CD4-positive, alpha-beta T cell treated with Interferon alpha-2 for 1 hour (primary cell): ENCODE measurements around the gene LMNTD1.

Experiments used
- DNase-seq, 2 donors: peaks; one replicate each; pipeline ENCODE4 v3.0.0-alpha.2; 2020 to 2022

LMNTD1 gene

DNA sequence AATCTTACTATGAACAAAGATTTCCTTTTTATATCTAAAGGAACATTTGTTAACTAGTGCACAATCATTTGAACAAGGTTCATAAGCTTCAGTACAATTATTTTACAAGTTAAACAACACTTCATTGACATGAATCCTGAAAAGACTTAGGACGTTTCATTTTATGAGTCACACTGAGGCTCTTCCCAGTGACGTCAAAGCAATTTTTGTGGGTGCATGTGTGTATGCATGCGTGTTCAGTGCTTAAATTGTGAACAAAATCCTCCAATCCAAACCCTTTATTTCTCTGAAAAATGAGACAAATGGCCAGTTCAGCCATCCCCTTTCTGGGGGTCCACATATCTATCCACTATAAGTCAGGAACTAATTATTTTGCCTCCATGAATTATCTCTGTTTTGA is 2.9 kb downstream of the LMNTD1 start:
- DNase-seq, result no peak

DNA sequence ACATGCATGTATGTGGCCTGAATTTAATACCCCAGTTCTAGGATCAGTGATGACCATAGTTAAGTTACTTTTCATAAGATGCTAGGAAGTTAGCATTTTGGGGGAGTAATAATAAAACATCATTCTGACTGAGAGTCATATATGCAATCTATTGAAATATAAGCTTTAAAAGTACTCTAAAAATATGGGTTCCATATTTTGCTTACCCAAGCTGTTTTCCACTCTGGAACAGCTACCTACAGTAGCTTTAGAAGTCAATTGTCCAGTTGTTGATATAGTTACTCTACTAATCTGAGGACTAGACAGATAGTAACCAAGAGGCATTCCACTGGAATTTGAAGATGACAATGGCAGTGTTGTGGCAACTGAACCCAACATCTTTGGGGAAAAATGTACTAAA is 4.0 kb downstream of the LMNTD1 start:
- no peak for DNase-seq

DNA sequence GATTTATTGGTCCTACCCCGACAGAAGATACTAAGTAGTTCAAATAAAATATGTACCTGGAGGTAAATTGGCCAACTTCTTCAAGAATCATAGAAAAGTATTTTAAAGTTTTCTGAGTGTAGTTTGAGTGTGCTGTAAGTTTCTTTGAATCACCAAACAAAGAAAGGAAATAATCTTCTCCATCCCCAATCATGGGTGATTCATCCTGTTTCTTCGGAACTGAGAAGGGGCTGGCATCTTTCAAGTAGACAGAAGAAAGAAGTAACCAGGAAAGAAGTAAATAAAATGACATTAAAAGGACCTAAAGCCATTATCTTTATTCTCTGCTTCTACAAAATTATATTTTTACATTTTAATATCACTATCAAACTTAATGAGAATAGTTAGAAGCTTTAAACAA is 6.8 kb downstream of the LMNTD1 start:
- no peak for DNase-seq

DNA sequence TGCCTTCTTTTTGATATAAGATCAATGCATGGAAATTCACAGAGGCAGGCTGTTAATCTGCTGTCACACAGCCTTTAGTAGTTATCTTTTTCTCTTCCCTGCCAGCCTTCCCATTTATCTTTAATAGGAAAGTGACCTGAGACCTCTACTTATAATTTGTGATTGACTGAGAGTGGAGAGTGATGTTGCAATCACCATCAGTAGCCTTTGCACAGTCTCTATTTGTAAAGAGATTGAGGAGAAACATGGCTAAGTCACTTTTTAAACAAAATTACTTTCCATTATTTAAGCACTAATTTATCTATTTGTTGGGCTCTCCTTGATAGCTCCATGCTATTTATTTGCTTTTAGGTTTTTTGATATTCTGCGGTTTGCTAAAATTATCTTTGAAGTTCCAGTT is 19.9 kb downstream of the LMNTD1 start:
- no peak for DNase-seq

DNA sequence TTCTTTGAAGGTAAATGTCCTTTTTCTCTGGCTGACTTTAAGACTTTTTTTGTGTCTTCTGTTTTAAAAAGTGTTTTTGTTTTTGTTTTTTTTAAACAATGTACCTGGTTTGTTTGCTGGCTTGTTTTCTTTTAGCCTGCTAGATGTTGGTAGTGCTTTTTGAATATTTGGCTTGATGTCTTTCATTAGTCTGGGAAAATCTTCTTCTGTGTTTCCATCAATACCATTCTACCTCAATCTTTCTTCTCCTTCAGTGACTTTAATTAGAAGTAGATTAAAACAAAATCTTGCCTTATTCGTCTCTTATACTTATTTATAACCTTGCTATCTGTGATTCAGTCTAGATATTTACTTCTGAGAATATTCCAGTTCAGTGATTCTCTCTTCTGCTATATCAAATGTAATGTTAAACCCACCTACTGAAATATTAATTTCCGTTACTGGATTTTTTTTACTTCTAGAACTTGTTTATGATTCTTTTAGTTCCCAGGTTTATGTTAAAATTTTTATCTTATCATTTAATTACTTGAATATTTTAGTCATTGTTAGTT is 21.5 kb downstream of the LMNTD1 start:
- no peak for DNase-seq

DNA sequence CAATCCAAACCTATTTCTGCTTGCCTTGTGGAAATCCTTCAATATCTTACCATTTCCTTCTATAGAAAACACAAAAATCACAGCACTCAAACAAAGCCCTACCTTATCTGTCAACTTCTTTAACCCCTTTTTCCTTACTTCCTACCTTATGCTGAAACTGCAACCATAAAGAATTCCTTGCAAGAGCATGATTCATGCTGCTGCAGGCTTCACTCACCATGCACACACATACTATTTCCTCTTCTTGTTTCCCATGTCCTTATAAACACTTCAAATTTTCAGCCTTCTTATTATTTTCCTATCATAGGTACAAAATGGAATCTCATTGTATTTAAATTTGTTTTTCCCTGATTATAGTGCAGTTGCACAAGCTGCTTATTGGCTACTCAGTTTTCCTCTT is 23.3 kb downstream of the LMNTD1 start:
- no peak for DNase-seq

DNA sequence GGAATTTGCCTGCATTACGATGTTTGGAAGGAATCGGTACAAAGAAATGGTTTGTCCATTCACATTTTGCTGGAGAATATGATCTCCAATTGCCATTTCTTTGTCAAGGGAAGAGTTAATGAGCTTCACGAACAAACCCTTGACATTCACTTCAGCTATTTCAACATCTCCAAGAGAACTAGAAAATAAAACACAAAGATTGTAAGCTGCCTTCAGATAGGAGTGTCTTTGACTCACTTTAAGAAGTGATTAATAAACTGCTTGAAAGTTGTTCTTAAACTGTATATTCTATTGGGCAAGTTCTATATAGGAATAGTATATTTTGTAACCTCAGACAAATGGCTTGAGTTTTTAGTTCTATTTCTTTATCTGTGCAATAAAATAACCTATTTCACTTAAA is 26.3 kb downstream of the LMNTD1 start:
- DNase-seq, result no peak

DNA sequence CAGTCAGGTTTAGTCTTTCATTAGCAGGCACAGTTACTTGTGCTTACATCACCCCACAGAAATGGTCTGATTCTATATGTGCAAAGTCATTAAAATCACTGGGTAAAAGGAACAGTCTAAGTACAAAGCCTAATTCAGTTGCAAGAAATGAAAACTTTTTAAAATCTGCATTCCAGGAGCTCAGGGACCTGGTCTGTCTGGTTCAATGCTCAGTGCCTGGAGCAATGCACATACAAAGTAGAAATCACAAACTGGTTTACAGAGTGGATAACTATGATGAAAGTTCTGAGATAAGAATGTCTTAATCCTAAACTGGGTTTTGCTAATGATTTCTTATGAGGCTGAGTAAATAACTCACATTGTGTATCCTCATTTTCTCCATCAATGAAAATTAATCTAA is 28.7 kb downstream of the LMNTD1 start:
- DNase-seq, result no peak

DNA sequence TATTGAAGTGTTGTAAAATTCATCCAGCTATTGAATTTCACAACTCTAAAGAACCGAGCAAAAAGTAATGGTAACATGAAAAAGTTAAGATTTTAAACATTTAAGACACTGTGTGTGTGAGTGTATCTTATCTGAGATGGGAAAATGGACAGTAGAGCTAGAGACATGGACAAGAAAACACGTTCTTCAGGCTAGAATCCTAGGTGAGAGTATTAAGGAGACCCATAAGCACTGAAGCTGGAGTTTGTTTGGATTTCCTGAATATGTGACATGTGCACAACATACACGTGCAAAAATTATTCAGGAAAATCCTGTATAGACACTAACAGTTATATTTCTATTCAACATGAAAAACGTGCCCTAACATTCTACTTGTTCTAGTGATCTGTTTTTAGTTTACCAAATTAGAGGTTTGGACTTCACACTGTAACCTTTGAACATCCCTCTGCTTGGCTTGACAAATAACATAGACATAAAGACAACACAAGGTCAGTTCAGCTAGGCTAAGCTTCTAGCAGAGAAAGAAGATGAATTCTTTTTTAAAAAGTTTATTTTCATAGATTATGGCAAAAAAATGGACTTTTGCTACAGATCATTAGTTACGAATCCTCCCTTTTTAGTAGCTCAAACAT is 31.3 kb downstream of the LMNTD1 start:
- no peak for DNase-seq

DNA sequence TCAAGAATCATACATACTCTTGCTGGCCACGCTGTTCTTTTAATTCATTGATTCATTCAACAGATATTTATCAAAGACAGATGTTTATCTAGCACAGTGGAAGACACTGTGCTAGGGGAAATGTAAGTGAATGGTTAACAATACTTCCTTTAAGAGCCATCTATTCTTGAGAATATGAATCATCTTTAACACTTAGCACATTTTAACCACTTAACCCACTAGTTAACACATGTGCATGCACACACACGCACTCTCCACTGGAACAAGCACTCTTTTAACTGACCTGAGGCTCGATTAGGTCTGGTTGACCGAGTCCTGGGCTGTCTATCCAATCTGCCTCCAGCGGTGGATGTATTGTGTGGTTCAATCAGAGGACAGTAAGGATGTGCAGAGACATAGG is 34.6 kb downstream of the LMNTD1 start:
- DNase-seq, result no peak

DNA sequence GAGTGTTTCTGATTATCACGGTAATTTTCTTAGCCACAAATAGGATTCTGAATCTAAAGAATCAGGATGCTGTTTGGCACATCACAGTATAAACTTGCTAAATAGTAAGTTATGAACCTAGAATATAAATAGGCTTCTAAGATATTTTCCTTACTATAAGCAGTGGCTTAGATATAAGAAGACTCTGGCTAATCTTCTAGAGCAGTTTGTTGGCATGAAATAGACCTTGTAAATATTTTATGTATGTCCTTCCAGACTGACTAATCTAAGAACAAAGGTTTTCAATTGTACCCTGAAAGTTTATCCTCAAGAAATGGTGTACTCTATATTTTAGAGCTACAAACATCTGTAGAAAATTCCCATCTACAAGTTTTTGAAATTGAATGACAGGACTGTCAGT is 48.3 kb downstream of the LMNTD1 start:
- DNase-seq, result no peak

DNA sequence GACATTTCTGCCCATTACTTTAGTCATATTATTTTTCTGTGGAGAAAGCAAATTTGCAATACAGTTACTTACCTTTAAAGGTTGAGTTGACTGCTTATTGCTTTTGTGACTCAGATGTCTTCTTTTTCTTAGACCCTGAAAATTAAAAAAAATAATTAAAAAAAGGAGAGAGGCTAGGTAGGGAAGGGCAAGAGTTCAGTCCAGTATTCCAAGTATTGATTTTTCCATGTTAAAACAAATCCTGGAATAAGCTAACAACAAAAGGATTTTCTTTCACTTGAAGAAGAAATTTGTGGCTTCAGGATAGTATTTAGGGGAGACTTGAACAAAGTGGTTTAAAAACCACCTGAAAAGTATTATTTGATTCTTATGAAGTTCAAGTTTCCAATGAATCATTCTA is 49.4 kb downstream of the LMNTD1 start:
- no peak for DNase-seq

DNA sequence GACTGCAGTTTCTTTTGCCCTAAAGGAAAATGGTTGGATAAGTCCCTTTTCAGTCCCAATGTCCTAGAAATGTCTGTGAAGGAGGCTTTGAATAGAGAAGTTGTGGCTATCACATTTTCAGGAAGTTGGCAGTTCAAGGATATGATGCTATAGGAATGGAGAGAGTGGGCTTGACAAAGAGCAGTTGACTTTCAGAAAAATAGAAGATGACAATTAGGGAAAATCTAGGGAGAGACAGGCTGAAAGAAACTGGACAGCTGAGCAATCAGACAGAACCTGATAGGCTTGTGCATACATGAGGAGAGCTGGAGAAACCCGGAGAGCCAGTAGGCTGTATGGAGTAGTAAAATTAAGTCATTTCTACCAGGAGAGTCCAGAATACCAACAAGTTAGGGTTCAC is 50.5 kb downstream of the LMNTD1 start:
- no peak for DNase-seq

DNA sequence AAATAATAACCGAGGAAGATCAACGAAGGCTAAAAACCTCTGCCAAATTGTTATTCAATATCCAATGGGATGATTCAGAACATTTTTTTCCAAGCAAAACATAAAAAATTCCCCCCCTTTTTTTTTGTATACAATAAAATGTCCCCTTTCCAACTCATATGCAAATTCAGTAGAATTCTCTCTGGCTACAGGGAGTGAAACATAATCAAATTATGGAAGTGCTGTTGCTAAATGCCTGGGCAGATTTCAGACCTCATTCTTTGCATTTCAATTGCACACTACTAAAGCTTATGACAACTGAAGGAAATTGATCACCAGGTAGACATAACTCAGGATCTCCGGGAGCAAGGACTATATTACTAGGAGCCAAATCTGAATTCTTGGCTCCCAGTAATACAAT is 51.0 kb downstream of the LMNTD1 start:
- DNase-seq, result no peak

DNA sequence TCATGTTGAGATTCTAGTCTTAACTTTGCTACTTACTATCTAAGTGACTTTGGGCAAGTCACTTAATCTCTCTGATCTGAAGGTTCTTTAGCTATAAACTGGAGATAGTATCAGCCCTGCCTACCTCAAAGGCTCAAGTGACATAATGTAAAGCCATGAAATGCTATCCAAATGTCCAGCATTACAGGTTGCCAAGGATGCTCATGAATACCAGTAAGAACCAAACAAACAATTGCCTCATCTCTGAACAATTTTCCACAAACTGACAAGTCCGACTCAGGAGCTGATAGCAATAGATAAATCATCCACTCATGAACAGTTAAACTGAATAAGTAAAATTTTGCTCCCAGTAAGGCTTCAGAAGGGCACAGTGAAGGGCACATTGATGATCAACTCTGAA is 51.5 kb downstream of the LMNTD1 start:
- no peak for DNase-seq

DNA sequence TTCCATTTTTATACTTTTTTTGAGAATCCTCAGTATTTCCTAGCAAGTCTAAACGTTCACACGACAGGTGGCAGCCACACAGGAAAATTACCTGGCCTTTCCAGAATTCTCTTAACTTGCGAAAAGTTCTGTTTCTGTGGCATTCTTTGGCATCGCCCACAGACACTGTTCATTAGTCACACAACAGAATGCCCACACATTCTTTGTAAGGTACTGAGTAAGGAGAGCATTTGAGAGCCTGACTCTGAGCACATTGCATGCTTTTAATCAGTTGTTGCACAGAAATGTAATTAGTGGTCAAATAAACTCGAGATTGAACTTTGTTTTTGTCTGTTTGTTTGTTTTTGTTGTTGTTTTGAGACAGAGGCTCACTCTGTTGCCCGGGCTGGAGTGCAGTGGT is 52.4 kb downstream of the LMNTD1 start:
- DNase-seq, result no peak

DNA sequence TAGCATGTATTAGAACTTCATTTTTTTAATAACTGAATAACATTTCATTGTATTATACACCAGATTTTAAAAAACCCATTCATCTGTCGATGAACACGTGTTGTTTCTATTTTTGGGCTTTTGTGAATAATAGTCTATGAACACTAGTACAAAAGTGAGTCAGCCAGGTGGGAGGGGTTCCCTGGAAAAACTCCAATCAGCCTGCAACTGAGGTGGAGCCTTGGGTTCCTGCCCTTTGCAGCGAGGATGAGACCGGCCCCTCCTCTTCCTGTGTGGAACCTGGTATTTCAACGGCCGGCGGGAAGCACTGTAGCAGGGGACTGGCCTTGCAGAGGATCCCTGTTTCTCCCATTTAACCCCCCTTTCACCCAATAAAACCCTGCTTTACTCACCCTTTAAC is 56.1 kb downstream of the LMNTD1 start:
- no peak for DNase-seq

DNA sequence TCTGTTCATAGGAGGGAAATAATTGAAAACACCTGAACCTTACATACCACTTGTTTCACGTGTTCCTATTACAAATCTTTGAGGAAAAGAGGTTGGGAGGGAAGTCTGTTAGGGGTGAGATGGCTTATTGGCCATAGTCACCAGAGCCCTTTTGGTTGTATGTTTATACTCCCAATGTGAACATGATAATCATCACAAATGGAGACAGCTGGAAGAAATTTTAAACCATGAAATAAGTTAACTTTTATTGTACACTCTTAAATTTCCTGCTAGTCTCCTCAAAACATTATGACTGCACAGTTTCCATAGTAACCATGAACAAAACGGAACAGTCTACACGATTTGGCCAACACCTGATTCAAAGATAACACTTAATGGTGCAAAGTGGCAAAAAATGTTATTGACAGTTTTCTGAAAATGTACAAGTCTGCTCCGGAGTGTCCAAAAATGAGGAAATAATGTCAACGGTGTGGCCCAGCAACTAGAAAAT is 56.9 kb downstream of the LMNTD1 start:
- DNase-seq, result peak in 1 of 2 donors; percentile 13

DNA sequence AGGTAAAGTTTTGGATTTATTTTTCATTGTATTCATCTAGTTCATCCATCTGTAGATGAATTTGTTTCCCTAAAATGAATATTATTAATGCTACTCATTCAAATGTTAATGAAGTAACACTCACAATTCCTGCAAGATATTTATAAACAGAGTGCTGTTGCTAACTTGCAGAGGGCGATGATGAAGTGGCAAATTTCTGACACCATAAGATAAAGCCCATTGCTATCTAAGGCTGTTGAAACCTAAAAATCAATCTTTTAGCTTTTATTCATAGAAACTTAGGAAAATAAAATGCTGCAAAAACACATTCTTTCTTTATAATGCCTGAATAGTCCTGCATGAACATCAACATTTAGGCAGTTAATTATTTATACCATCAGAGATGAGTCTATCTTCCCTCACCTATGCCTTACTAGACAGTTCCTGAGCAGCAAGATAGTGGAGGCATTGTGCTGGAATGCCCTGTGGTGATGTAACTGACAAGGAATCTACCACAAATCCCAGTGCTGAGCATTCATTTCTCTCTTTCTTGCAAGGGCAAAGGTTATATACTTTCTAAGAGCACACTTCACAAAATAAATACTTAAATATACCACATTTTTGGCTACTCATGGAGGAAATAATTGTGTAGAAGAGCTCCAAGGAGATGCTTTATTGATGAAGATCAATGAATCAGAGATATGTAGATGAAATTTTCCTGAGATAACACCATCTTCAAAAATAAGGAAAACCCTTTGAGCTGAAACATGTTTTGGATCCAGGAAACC is 57.6 kb downstream of the LMNTD1 start:
- DNase-seq, result no peak

DNA sequence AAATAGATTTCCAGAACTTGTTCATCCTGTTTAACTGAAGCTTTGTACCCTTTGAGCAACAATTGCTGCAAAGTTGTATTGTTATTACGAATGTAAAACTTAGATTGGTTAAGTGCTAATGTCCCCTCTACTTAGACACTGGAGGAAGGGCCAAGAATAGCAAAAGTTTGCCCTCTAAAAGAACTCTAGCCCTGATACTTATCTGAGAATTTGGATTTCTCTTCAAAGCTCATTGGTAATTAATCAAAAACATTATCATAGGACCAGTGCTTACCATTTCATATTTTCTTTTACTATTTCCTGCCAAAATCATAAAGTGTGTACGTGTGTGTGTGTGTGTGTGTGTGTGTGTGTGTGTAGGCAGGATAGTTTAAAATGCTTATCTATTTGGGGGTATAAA is 58.2 kb downstream of the LMNTD1 start:
- DNase-seq, result no peak

DNA sequence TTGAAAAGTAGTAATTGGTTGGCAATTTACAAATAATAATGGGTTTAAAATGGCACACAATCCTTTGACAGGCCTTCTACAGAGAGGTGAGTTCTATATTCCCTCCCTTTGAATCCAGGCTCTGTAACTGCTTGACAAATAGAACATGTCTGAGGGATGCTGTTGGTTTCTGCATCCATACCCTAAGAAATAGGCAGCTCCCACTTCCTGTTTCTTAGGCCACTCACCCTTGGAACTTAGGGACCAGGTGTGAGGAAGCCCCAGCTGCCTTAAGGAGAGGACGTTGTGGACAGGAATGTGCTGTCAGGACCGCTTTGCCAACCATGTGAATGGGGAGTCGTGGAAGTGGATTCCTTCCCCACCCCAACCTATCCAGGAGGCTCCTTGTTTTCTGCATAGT is 59.4 kb downstream of the LMNTD1 start:
- no peak for DNase-seq

DNA sequence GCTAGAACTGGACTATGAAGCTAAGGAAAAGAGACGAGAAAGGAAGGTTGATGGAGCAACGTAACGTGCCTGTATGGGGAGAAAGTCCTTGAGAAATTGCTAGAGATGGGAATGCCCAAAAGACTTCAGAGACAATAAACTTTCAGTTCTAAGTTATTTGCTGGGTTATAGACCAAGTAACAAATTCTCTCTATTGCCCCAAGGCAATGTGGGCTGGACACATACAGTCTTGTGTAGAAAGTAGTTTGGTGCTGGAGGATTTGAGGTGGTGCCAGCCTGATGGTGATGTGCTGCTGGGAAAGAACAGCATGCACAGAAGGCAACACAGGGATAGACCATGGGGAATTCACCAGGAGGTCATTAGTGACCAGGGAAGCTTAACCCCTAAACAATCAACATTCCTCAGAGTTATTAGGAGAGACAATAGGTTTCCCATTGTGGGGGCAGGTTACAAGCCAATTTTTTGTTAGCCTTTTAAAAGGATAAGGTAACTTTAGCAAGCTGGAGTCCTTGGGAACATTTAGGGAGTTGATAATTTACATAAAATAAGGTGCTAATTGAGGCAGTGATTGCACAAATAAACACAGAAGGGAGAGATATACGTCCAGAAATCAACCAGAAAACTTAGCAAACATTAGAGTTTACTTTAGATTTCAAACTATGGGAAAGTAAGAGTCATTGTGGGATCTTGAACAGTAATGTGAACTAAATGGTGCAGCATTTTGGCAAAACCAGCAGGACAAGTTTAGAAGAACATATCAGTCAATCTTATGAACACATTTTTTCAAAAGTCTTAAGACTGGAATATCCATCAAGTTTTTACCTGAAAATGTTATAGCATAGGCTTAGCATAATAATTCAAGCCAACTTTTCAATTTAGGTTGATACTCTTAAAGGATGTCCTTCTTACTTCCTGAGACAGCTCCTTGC is 61.4 kb downstream of the LMNTD1 start:
- no peak for DNase-seq
